Fibroblast of lung (primary cell): ENCODE data around the gene ERBB4. TPM values are rescaled to one million over a fixed set of nuclear protein-coding genes. Genes with fewer than 3 reads are reported as not detected.

Source experiments
- DNase-seq, 2 donors: peaks; one replicate each; pipeline versions ENCODE4 v3.0.0 to v3.0.0-alpha.2; 2010; ENCODE audit warnings: low read depth in 2 of 2
- H2AFZ ChIP-seq: 2 replicates; pipeline ENCODE4 v1.5.1; 2012; ENCODE audit warnings: low read length, control low read depth, inconsistent platforms
- H3K27ac ChIP-seq: 2 replicates; pipeline ENCODE4 v1.5.1; 2011; ENCODE audit warnings: low read length, control low read depth; ENCODE audit not compliant: insufficient read depth
- H3K27me3 ChIP-seq: 2 replicates; pipeline ENCODE4 v1.5.1; 2011; ENCODE audit warnings: mild to moderate bottlenecking, low read length; ENCODE audit not compliant: control insufficient read depth, insufficient read depth
- H3K36me3 ChIP-seq: 2 replicates; pipeline ENCODE4 v1.5.1; 2011; ENCODE audit warnings: low read length; ENCODE audit not compliant: control insufficient read depth, insufficient read depth
- H3K4me1 ChIP-seq: 2 replicates; pipeline ENCODE4 v1.5.1; 2011; ENCODE audit warnings: low read length; ENCODE audit not compliant: control insufficient read depth, insufficient read depth; ENCODE audit errors: extremely low read depth
- H3K4me2 ChIP-seq: 2 replicates; pipeline ENCODE4 v1.5.1; 2011; ENCODE audit warnings: low read length, control low read depth; ENCODE audit not compliant: insufficient read depth; ENCODE audit errors: extremely low read depth
- H3K4me3 ChIP-seq, 4 experiments: fragments of 200-600 bp in 1 of 4; sonication (generic) in 1 of 4; replicated peaks in 1 of 4; 2 replicates each; pipeline ENCODE4 v1.5.1; 2011 to 2016; ENCODE audit warnings: low read length in 4 of 4, low read depth in 3 of 4, mild to moderate bottlenecking in 3 of 4, control low read depth in 2 of 4, inconsistent platforms in 1 of 4, mixed read lengths in 1 of 4; ENCODE audit not compliant: insufficient read depth in 1 of 4; ENCODE audit errors: control extremely low read depth in 1 of 4
- H3K79me2 ChIP-seq: 2 replicates; pipeline ENCODE4 v1.5.1; 2012; ENCODE audit warnings: mild to moderate bottlenecking, low read length, inconsistent platforms; ENCODE audit not compliant: control insufficient read depth, insufficient read depth
- H3K9ac ChIP-seq: 2 replicates; pipeline ENCODE4 v1.5.1; 2011; ENCODE audit warnings: mild to moderate bottlenecking, low read length, control low read depth; ENCODE audit not compliant: insufficient read depth
- H3K9me3 ChIP-seq: 2 replicates; pipeline ENCODE4 v1.5.1; 2012; ENCODE audit warnings: low read depth, low read length; ENCODE audit not compliant: control insufficient read depth, insufficient read depth
- H4K20me1 ChIP-seq: 2 replicates; pipeline ENCODE4 v1.5.1; 2011; ENCODE audit warnings: low read length; ENCODE audit not compliant: control insufficient read depth, insufficient read depth; ENCODE audit errors: extremely low read depth
- CTCF ChIP-seq, 2 donors: IDR thresholded peaks in 1 of 2; conservative IDR thresholded peaks in 1 of 2; 1 replicate in 1 of 2; 2 replicates in 1 of 2; pipeline ENCODE4 v1.5.1; 2011 to 2012; ENCODE audit warnings: low read length in 2 of 2, control low read depth in 1 of 2, inconsistent platforms in 1 of 2, low read depth in 1 of 2, mild to moderate bottlenecking in 1 of 2
- EZH2 ChIP-seq: IDR thresholded peaks from 2 replicates; pipeline ENCODE4 v1.5.1; 2012; ENCODE audit warnings: low read length, control low read depth, mild to moderate bottlenecking; ENCODE audit errors: missing control alignments
- polyA minus RNA-seq: library from RNA; depleted of rRNA, polyadenylated mRNA; stranded (reverse); fragments of >200 nt; gene quantifications from 2 replicates; pipeline ENCODE4 v1.2.3, GENCODE V29; 2011; ENCODE audit warnings: low replicate concordance
- polyA plus RNA-seq, 2 donors: library from polyadenylated mRNA; depleted of rRNA in 1 of 2; stranded (reverse) in 1 of 2; unstranded in 1 of 2; fragments of >200 nt; gene quantifications; 2 replicates each; pipeline ENCODE4 v1.2.1, GENCODE V29; 2011 to 2012; ENCODE audit warnings: missing spikeins in 1 of 2
- total RNA-seq: library from RNA; depleted of rRNA; stranded (reverse); fragments of >200 nt; gene quantifications from 2 replicates; pipeline ENCODE4 v1.2.1, GENCODE V29; 2014

Gene ERBB4
- total RNA-seq: under 0.01 and 0.17 TPM in 2 replicates
- 0.08 and 0.10 TPM in 2 replicates for polyA plus RNA-seq
- 0.08 TPM in 1 of 2 replicates, not detected in the other for polyA plus RNA-seq (2012)
- 0.07 TPM in 1 of 2 replicates, not detected in the other for polyA minus RNA-seq

GRCh38 chr2:212538305-212539071 is at the start of gene ERBB4:
ERBB4 (minus strand) TSS chr2:212538802; CDS start chr2:212538530, 272 bp downstream.
- H3K27me3 ChIP-seq: peaks cover 17% of the 10 kb centered on the region
- no peak for TF ChIP-seq CTCF (conservative IDR thresholded peaks at IDR 0.05 in 1 of 2, IDR thresholded peaks at IDR 0.05 in 1 of 2; ENCODE audit: low read depth in 1 of 2, low read length in 2 of 2)
- TF ChIP-seq EZH2: peak; percentile 43
- no peak for DNase-seq
- H2AFZ ChIP-seq: peak within 1 kb of the TSS; percentile 36
- H3K4me3 ChIP-seq: peak within 1 kb of the TSS; percentile 50 to 61 (median 54)
- peaks cover 2% of the 10 kb centered on the region for H3K4me1 ChIP-seq
- no peaks in the 10 kb centered on the region for H4K20me1 ChIP-seq
- no peak within 1 kb of the TSS for H3K27ac ChIP-seq
- peak within 1 kb of the TSS; percentile 89 for H3K4me2 ChIP-seq
- H3K9ac ChIP-seq: no peak within 1 kb of the TSS
- no peaks in the 10 kb centered on the region for H3K36me3 ChIP-seq
- H3K9me3 ChIP-seq: no peaks in the 10 kb centered on the region
- no peaks in the 10 kb centered on the region for H3K79me2 ChIP-seq

DNA sequence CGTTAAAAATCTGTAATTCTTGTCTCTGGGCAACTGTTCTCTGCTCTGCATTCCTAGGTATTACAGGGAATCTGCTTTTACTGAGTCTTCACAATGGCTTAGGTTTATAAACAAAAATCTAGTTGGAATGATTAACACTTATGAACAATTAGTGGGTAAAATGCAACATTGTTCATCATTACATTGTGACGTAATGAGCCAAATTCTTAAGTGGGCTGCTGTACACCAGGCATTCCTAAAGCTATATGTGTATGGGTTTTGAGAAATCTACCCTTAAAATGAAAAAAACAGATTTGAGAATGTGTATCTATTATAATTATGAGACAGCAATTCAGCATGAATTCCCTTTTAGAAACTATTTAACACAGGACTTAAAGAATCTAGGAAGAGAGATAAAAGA is 41.5 kb upstream of the ERBB4 start:
- H3K36me3 ChIP-seq: no peaks in the 10 kb centered on the region
- no peaks in the 10 kb centered on the region for H3K9me3 ChIP-seq
- H4K20me1 ChIP-seq: no peaks in the 10 kb centered on the region
- H3K79me2 ChIP-seq: no peaks in the 10 kb centered on the region
- no peak for DNase-seq
- H3K4me3 ChIP-seq: no peak overlapping the region
- H2AFZ ChIP-seq: no peak overlapping the region
- H3K27ac ChIP-seq: no peak overlapping the region
- H3K4me1 ChIP-seq: no peaks in the 10 kb centered on the region
- no peak overlapping the region for H3K4me2 ChIP-seq
- H3K9ac ChIP-seq: no peak overlapping the region
- H3K27me3 ChIP-seq: no peaks in the 10 kb centered on the region
- TF ChIP-seq EZH2 (no peak), CTCF (conservative IDR thresholded peaks at IDR 0.05 in 1 of 2, IDR thresholded peaks at IDR 0.05 in 1 of 2; ENCODE audit: low read depth in 1 of 2, low read length in 2 of 2) (no peak)

- Histone ChIP-seq H3K9me3 (no peaks in the 10 kb centered on the region), H3K4me3 (no peak overlapping the region), H3K4me1 (no peaks in the 10 kb centered on the region), H3K27ac (no peak overlapping the region), H4K20me1 (no peaks in the 10 kb centered on the region), H3K36me3 (no peaks in the 10 kb centered on the region), H3K27me3 (no peaks in the 10 kb centered on the region), H2AFZ (no peak overlapping the region), H3K4me2 (no peak overlapping the region), H3K9ac (no peak overlapping the region), H3K79me2 (no peaks in the 10 kb centered on the region)
- TF ChIP-seq EZH2 (no peak), CTCF (conservative IDR thresholded peaks at IDR 0.05 in 1 of 2, IDR thresholded peaks at IDR 0.05 in 1 of 2; ENCODE audit: low read depth in 1 of 2, low read length in 2 of 2) (no peak)
- no peak for DNase-seq
Measured at GRCh38 chr2:212556296-212556695, 17.7 kb upstream of the ERBB4 start.
